Caco-2 (cell line): ENCODE results near the gene SLC47A2. TPM values are rescaled to one million over a fixed set of nuclear protein-coding genes. Genes with fewer than 3 reads are reported as not detected.

Source experiments
- BruUV-seq: library from RNA; stranded (reverse); fragments of 400-500 nt; replicated peaks from 2 replicates; lab custom pipeline; 2021; lab: Mats Ljungman, UMichigan
- CTCF ChIA-PET: fragments of 300-600 bp; sonication (Branson Sonifier 250); formaldehyde crosslinking; loops from one replicate; lab custom pipeline; 2022; ENCODE audit warnings: antibody characterized with exemption; lab: Charles Lee
- POLR2A ChIA-PET: fragments of 300-600 bp; sonication (Branson Sonifier 250); formaldehyde crosslinking; loops from one replicate; lab custom pipeline; 2022; ENCODE audit warnings: antibody characterized with exemption; lab: Charles Lee
- DNase-seq, 2 experiments: peaks; one replicate each; pipeline versions ENCODE4 v3.0.0 to v3.0.0-alpha.2; 2020 to 2022
- H3K27me3 ChIP-seq: replicated peaks from 2 replicates; pipeline ENCODE4 v1.6.0; 2011; ENCODE audit warnings: low read length; ENCODE audit not compliant: control insufficient read depth, insufficient read depth
- H3K36me3 ChIP-seq: 2 replicates; pipeline ENCODE4 v1.5.1; 2011; ENCODE audit warnings: low read length; ENCODE audit not compliant: control insufficient read depth, insufficient read depth
- H3K4me1 ChIP-seq: fragments of 250-450 bp; sonication (Bioruptor Pico); 2 replicates; pipeline ENCODE4 v1.5.1; 2020; ENCODE audit warnings: mild to moderate bottlenecking
- H3K4me3 ChIP-seq: 2 replicates; pipeline ENCODE4 v1.5.1; 2011; ENCODE audit warnings: low read depth, mild to moderate bottlenecking, control low read depth, low read length
- H3K9me3 ChIP-seq: fragments of 250-450 bp; sonication (Bioruptor Pico); 2 replicates; pipeline ENCODE4 v1.5.1; 2020; ENCODE audit warnings: mild to moderate bottlenecking, moderate library complexity
- H3K27ac Mint-ChIP-seq: one replicate; pipeline ENCODE4 v1.8.0; 2022; ENCODE audit warnings: mixed read lengths; ENCODE audit not compliant: unreplicated experiment
- H3K27me3 Mint-ChIP-seq: one replicate; pipeline ENCODE4 v1.8.0; 2022; ENCODE audit warnings: mixed read lengths; ENCODE audit not compliant: insufficient read depth, unreplicated experiment
- H3K36me3 Mint-ChIP-seq: one replicate; pipeline ENCODE4 v1.8.0; 2022; ENCODE audit warnings: mild to moderate bottlenecking, mixed read lengths; ENCODE audit not compliant: insufficient read depth, unreplicated experiment
- H3K4me1 Mint-ChIP-seq: one replicate; pipeline ENCODE4 v1.8.0; 2022; ENCODE audit warnings: low read depth, mixed read lengths; ENCODE audit not compliant: unreplicated experiment
- H3K4me3 Mint-ChIP-seq: one replicate; pipeline ENCODE4 v1.8.0; 2022; ENCODE audit warnings: mild to moderate bottlenecking, moderate library complexity, mixed read lengths; ENCODE audit not compliant: unreplicated experiment
- H3K9me3 Mint-ChIP-seq: one replicate; pipeline ENCODE4 v1.8.0; 2022; ENCODE audit warnings: mixed read lengths; ENCODE audit not compliant: unreplicated experiment
- intact Hi-C: fragments of 100-400 bp; cut with micrococcal nuclease; formaldehyde crosslinking; loops from one replicate; pipeline ENCODE4 v1.10.0; 2022; ENCODE audit not compliant: unreplicated experiment
- total RNA-seq: library from RNA; stranded (reverse); gene quantifications from 2 replicates; pipeline ENCODE4 v1.2.3, GENCODE V29; 2022
- TF ChIP-seq, protein P1 (sequence below), 2 experiments: fragments of 200-600 bp in 1 of 2; IDR thresholded peaks; 1 replicate in 1 of 2; 2 replicates in 1 of 2; pipeline versions ENCODE4 v1.5.1 to v1.8.0; 2011 to 2022; ENCODE audit warnings: antibody characterized with exemption in 1 of 2, control low read depth in 1 of 2, inconsistent platforms in 1 of 2, low read depth in 1 of 2, low read length in 1 of 2, mild to moderate bottlenecking in 1 of 2, moderate library complexity in 1 of 2; ENCODE audit not compliant: insufficient read depth in 1 of 2, severe bottlenecking in 1 of 2, unreplicated experiment in 1 of 2

The SLC47A2 gene
- total RNA-seq, 1 experiment from 2014 or later, result 0.20 TPM

DNA sequence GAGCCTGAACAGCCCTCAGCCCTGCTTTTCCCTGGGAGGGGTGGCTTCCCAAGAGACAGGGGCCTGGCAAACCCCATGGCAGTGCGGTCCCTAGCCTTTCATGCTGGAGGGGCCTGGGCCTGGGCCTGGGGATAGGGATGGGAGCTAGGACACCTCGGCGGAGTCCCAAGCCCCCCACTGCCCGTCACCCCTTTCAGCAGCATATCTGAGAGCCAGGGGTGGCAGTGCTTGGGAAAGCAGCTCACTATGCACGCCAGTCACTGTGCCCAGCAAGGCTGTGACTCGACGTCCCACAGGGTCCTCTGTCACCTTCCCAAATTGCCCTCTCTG lies 612 bp upstream of the SLC47A2 start:
- DNase-seq, result no peak
- Mint-ChIP-seq H3K27me3 (no peaks in the 10 kb centered on the region), H3K4me3 (no peak overlapping the region), H3K4me1 (peaks cover 12% of the 10 kb centered on the region), H3K27ac (peak overlapping the region; percentile 40), H3K9me3 (no peaks in the 10 kb centered on the region), H3K36me3 (no peaks in the 10 kb centered on the region)
- POLR2A ChIA-PET, result no interaction called here
- H3K4me1 ChIP-seq, result peaks cover 44% of the 10 kb centered on the region
- H3K4me3 ChIP-seq, result no peak overlapping the region
- CTCF ChIA-PET, result interaction anchor here (1.6 kb wide), 1 partner anchor 45 kb away, joined by 5 read pairs; no protein-coding TSS in a partner anchor
- TF ChIP-seq, protein P1, sequence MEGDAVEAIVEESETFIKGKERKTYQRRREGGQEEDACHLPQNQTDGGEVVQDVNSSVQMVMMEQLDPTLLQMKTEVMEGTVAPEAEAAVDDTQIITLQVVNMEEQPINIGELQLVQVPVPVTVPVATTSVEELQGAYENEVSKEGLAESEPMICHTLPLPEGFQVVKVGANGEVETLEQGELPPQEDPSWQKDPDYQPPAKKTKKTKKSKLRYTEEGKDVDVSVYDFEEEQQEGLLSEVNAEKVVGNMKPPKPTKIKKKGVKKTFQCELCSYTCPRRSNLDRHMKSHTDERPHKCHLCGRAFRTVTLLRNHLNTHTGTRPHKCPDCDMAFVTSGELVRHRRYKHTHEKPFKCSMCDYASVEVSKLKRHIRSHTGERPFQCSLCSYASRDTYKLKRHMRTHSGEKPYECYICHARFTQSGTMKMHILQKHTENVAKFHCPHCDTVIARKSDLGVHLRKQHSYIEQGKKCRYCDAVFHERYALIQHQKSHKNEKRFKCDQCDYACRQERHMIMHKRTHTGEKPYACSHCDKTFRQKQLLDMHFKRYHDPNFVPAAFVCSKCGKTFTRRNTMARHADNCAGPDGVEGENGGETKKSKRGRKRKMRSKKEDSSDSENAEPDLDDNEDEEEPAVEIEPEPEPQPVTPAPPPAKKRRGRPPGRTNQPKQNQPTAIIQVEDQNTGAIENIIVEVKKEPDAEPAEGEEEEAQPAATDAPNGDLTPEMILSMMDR (IDR thresholded peaks at IDR 0.05; ENCODE audit: insufficient read depth in 1 of 2, low read depth in 1 of 2, low read length in 1 of 2, severe bottlenecking in 1 of 2, unreplicated experiment in 1 of 2), result no peak
- H3K9me3 ChIP-seq, result no peaks in the 10 kb centered on the region
- no peaks in the 10 kb centered on the region for H3K27me3 ChIP-seq
- intact Hi-C loops, result loop anchor here (5.0 kb wide), 1 partner anchor 50 kb away; no protein-coding TSS in a partner anchor
- no peaks in the 10 kb centered on the region for H3K36me3 ChIP-seq
- BruUV-seq, result no TSS peak

- intact Hi-C loops, result loop anchor here (5.0 kb wide), 1 partner anchor 53 kb away; no protein-coding TSS in a partner anchor
- Mint-ChIP-seq H3K4me1 (peaks cover 12% of the 10 kb centered on the region), H3K27me3 (no peaks in the 10 kb centered on the region), H3K9me3 (no peaks in the 10 kb centered on the region), H3K36me3 (no peaks in the 10 kb centered on the region), H3K4me3 (no peak overlapping the region), H3K27ac (no peak overlapping the region)
- CTCF ChIA-PET, result no interaction called here
- TF ChIP-seq, protein P1 (IDR thresholded peaks at IDR 0.05; ENCODE audit: insufficient read depth in 1 of 2, low read depth in 1 of 2, low read length in 1 of 2, severe bottlenecking in 1 of 2, unreplicated experiment in 1 of 2), result no peak
- no peak for DNase-seq
- no peaks in the 10 kb centered on the region for H3K27me3 ChIP-seq
- no peaks in the 10 kb centered on the region for H3K9me3 ChIP-seq
- POLR2A ChIA-PET, result no interaction called here
- no peaks in the 10 kb centered on the region for H3K36me3 ChIP-seq
- no TSS peak for BruUV-seq
- H3K4me3 ChIP-seq, result no peak overlapping the region
- H3K4me1 ChIP-seq, result peaks cover 35% of the 10 kb centered on the region
These were observed 1.6 kb downstream of the SLC47A2 start for GRCh38 chr17:19714542-19715411.

GRCh38 chr17:19713901-19714361 lies 2.5 kb downstream of the SLC47A2 start:
- ChIA-PET POLR2A (no interaction called here), CTCF (no interaction called here)
- DNase-seq, result no peak
- no TSS peak for BruUV-seq
- Histone ChIP-seq H3K9me3 (no peaks in the 10 kb centered on the region), H3K4me1 (peaks cover 27% of the 10 kb centered on the region), H3K27me3 (no peaks in the 10 kb centered on the region), H3K4me3 (no peak overlapping the region), H3K36me3 (no peaks in the 10 kb centered on the region)
- H3K36me3 Mint-ChIP-seq, result no peaks in the 10 kb centered on the region
- no peak overlapping the region for H3K4me3 Mint-ChIP-seq
- H3K9me3 Mint-ChIP-seq, result no peaks in the 10 kb centered on the region
- peaks cover 12% of the 10 kb centered on the region for H3K4me1 Mint-ChIP-seq
- intact Hi-C loops, result no loop called here
- H3K27me3 Mint-ChIP-seq, result no peaks in the 10 kb centered on the region
- no peak overlapping the region for H3K27ac Mint-ChIP-seq
- TF ChIP-seq, protein P1 (IDR thresholded peaks at IDR 0.05; ENCODE audit: insufficient read depth in 1 of 2, low read depth in 1 of 2, low read length in 1 of 2, severe bottlenecking in 1 of 2, unreplicated experiment in 1 of 2), result no peak
